Measurements from ENCODE around the gene COL9A2. TPM values are rescaled to one million over a fixed set of nuclear protein-coding genes. Genes with fewer than 3 reads are reported as not detected.

The COL9A2 gene
- total RNA-seq, 1 donor from 2014 or later, result 7.1 TPM

DNA sequence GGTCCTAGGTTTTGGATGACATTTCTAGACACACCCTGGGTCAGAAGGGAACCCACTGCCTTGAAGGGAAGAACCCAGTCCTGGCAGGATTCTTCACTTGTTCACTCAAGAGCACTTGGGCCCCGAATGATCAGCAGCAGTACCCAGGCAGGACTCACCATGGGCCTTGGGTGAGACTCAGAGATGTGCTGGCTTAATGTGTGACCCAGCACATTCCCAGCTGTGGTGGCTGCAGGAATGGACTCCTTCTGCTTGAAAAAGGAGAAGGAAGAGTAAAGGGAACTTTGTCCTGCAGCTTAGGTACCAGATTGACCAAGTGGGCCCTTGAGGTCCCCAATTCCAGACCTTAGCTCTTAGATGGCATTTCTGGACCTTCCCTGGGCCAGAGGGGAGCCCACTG is 44.1 kb upstream of the COL9A2 start:
- no peak overlapping the region for H3K27ac ChIP-seq
- no peak overlapping the region for H3K4me3 ChIP-seq
- intact Hi-C loops (cut with DNase I), result no loop called here
- no peaks in the 10 kb centered on the region for H3K36me3 ChIP-seq
- peaks cover 5% of the 10 kb centered on the region for H3K9me3 ChIP-seq
- no peaks in the 10 kb centered on the region for H3K27me3 ChIP-seq
- TF ChIP-seq POLR2AphosphoS5 (IDR thresholded peaks at IDR 0.05; ENCODE audit: insufficient read depth in 1 of 2, low read depth in 1 of 2) (no peak), POLR2A (IDR thresholded peaks at IDR 0.05) (no peak)
- TF ChIP-seq, protein P1, sequence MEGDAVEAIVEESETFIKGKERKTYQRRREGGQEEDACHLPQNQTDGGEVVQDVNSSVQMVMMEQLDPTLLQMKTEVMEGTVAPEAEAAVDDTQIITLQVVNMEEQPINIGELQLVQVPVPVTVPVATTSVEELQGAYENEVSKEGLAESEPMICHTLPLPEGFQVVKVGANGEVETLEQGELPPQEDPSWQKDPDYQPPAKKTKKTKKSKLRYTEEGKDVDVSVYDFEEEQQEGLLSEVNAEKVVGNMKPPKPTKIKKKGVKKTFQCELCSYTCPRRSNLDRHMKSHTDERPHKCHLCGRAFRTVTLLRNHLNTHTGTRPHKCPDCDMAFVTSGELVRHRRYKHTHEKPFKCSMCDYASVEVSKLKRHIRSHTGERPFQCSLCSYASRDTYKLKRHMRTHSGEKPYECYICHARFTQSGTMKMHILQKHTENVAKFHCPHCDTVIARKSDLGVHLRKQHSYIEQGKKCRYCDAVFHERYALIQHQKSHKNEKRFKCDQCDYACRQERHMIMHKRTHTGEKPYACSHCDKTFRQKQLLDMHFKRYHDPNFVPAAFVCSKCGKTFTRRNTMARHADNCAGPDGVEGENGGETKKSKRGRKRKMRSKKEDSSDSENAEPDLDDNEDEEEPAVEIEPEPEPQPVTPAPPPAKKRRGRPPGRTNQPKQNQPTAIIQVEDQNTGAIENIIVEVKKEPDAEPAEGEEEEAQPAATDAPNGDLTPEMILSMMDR (IDR thresholded peaks at IDR 0.05), result no peak
- H3K4me1 ChIP-seq, result no peaks in the 10 kb centered on the region
- DNase-seq (ENCODE audit: extremely low spot score in 2 of 2), result no peak

DNA sequence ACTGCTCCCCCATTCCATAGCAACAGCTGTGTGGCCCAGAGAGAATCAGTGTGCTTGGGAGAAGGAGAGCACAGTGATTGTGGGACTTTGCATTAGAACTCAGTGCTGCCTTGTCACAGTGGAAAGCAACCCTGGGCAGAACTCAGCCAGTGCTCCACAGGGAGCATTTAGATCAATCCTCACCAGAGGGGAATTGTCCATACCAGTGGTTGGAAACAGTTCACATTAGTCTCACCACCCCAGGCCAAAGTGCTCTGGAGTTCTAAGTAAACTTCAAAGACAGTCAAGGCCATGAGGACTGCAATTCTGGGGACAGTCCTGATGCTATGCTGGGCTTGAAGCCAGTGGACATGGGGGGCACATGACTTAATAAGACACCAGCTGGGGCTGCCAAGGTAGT is 43.5 kb upstream of the COL9A2 start:
- no peak overlapping the region for H3K4me3 ChIP-seq

DNA sequence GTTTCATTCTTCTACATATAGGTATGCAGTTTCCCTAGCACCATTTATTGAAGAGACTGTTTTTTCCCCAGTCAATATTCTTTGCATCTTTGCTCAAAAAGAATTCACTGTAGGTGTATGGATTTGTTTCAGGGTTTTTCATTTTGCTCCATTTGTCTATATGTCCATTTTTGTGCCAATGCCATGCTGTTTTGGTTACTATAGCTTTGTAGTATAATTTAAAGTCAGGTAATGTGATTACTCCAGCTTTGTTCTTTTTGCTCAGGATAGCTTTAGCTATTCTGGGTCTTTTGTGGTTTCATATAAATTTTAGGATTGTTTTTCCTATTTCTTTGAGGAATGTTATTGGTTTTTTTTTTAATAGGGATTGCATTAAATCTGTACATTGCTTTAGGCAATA is 40.5 kb upstream of the COL9A2 start:
- intact Hi-C loops (cut with DNase I), result no loop called here

More for the DNA sequence above, 43.5 kb upstream of the COL9A2 start:
- Histone ChIP-seq H3K27ac (no peak overlapping the region), H3K27me3 (no peaks in the 10 kb centered on the region), H3K9me3 (peaks cover 5% of the 10 kb centered on the region), H3K4me1 (no peaks in the 10 kb centered on the region), H3K36me3 (no peaks in the 10 kb centered on the region)
- TF ChIP-seq, protein P1 (IDR thresholded peaks at IDR 0.05), result no peak
- no peak for TF ChIP-seq POLR2A (IDR thresholded peaks at IDR 0.05)
- no peak for TF ChIP-seq POLR2AphosphoS5 (IDR thresholded peaks at IDR 0.05; ENCODE audit: insufficient read depth in 1 of 2, low read depth in 1 of 2)
- intact Hi-C loops (cut with DNase I), result no loop called here
- no peak for DNase-seq (ENCODE audit: extremely low spot score in 2 of 2)

DNA sequence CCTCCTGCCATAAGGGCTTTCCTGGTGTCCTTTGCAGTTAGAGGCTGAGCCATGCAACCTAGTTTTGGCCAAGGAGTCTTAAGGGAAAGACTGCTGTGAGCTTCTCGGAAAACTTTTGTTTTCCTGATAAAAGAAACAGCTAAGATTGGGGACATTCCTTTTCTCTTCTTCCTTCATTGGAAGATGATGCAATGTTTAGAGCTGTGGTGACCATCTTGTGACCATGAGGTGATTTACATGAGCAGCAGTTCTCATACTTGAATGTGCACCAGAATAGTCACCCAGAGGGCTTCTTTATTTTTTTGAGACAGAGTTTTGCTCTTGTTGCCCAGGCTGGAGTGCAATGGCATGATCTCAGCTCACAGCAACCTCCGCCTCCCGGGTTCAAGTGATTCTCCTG is 36.0 kb upstream of the COL9A2 start:
- no peak for TF ChIP-seq POLR2AphosphoS5 (IDR thresholded peaks at IDR 0.05; ENCODE audit: insufficient read depth in 1 of 2, low read depth in 1 of 2)
- no peak for TF ChIP-seq POLR2A (IDR thresholded peaks at IDR 0.05)
- TF ChIP-seq, protein P1 (IDR thresholded peaks at IDR 0.05), result no peak
- Histone ChIP-seq H3K27me3 (no peaks in the 10 kb centered on the region), H3K9me3 (peaks cover 1% of the 10 kb centered on the region), H3K36me3 (no peaks in the 10 kb centered on the region), H3K4me1 (no peaks in the 10 kb centered on the region), H3K4me3 (no peak overlapping the region), H3K27ac (no peak overlapping the region)
- intact Hi-C loops (cut with DNase I), result no loop called here
- DNase-seq (ENCODE audit: extremely low spot score in 2 of 2), result no peak

More for the DNA sequence above, 40.5 kb upstream of the COL9A2 start:
- Histone ChIP-seq H3K27me3 (no peaks in the 10 kb centered on the region), H3K27ac (no peak overlapping the region), H3K4me3 (no peak overlapping the region), H3K36me3 (no peaks in the 10 kb centered on the region), H3K4me1 (no peaks in the 10 kb centered on the region), H3K9me3 (peaks cover 5% of the 10 kb centered on the region)
- DNase-seq (ENCODE audit: extremely low spot score in 2 of 2), result no peak
- TF ChIP-seq POLR2AphosphoS5 (IDR thresholded peaks at IDR 0.05; ENCODE audit: insufficient read depth in 1 of 2, low read depth in 1 of 2) (no peak), POLR2A (IDR thresholded peaks at IDR 0.05) (no peak)
- TF ChIP-seq, protein P1 (IDR thresholded peaks at IDR 0.05), result no peak

DNA sequence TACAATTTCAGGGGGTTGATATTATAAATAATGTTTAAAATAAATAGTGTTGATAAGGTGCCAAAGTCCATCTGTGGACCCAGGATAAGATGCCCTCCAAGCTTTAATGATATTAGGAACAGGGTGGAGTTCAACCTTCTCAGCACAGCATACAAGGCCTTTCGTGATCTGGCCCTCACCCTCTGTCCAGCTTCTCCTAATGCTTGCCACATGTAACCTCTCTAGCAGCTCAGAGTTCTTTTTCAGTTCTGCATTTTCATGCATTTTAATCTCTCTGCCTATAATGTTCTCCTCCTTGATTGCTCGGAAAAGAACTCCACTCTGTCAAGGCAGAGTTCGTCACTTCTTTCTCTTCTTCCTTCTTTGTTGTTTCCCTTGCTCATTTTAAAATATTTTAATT is 35.0 kb upstream of the COL9A2 start:
- no peak for DNase-seq (ENCODE audit: extremely low spot score in 2 of 2)
- no peaks in the 10 kb centered on the region for H3K27me3 ChIP-seq
- TF ChIP-seq, protein P1 (IDR thresholded peaks at IDR 0.05), result no peak
- no peak for TF ChIP-seq POLR2AphosphoS5 (IDR thresholded peaks at IDR 0.05; ENCODE audit: insufficient read depth in 1 of 2, low read depth in 1 of 2)
- H3K36me3 ChIP-seq, result no peaks in the 10 kb centered on the region
- H3K9me3 ChIP-seq, result no peaks in the 10 kb centered on the region
- intact Hi-C loops (cut with DNase I), result no loop called here
- H3K27ac ChIP-seq, result no peak overlapping the region
- H3K4me1 ChIP-seq, result no peaks in the 10 kb centered on the region
- H3K4me3 ChIP-seq, result no peak overlapping the region
